Measurements from ENCODE around the gene TULP3.

The TULP3 gene

DNA sequence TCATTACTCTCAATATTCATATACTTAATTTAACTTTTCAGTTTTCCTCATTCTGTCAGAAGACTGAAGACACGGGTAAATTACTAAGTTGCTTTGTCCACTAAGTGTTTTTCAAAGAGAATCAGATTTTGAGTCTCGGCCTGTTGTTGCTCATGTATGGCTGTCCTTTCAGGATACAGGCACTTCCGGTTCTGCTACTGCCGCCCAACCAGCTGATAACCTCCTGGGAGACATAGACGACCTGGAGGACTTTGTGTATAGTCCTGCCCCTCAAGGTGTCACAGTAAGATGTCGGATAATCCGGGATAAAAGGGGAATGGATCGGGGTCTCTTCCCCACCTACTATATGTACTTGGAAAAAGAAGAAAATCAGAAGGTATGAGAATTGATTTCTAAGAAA is 40.2 kb downstream of the TULP3 start:
- no peak for DNase-seq (ENCODE audit: low spot score)

DNA sequence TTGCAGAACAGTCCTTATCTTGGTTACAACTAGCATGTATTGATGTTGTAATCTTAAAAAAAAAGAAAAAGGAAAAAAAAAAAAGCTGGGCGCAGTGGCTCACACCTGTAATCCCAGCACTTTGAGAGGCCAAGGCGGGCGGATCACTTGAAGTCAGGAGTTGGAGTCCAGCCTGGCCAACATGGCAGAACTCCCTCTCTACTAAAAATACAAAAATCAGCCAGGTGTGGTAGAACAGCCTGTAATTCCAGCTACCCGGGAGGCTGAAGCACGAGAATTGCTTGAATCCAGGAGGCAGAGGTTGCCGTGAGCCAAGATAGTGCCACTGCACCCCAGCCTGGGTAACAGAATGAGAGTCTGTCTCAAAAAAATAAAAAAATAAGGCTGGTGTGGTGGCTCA is 42.9 kb downstream of the TULP3 start:
- no peak for DNase-seq (ENCODE audit: low spot score)

- DNase-seq (ENCODE audit: low spot score) = no peak
These were observed 43.7 kb downstream of the TULP3 start for GRCh38 chr12:2934371-2934770.

DNA sequence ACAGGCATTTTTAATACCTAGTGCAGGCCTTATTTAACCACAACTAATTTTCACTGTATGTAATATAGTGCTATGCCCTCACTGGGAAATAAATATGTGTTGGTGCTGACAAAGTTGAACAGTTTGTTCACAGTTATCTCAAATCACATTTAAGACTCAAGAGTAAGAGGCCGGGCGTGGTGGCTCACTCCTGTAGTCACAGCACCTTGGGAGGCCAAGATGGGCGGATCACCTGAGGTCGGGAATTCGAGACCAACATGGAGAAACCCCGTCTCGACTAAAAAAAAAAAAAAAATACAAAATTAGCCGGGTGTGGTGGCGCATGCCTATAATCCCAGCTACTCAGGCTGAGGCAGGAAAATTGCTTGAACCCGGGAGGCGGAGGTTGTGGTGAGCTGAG is 45.6 kb downstream of the TULP3 start:
- DNase-seq (ENCODE audit: low spot score) = no peak

DNA sequence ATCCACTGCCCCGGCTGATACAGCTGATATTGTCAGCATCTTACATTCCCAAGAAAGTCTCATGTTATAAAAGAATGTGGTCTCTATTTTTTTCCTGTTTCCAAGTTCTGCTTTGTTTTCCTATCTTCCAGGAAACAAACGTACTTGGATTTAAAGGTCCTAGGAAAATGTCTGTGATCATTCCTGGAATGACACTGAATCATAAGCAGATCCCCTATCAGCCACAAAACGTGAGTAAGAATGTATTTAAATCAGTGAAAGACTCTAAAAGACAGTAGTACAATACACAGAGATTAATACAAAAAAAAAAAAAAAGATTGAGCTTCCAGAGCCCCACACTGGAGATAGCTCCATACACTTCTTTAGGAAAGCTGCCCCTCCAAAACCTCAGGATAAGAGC is 46.8 kb downstream of the TULP3 start:
- no peak for DNase-seq (ENCODE audit: low spot score)

DNA sequence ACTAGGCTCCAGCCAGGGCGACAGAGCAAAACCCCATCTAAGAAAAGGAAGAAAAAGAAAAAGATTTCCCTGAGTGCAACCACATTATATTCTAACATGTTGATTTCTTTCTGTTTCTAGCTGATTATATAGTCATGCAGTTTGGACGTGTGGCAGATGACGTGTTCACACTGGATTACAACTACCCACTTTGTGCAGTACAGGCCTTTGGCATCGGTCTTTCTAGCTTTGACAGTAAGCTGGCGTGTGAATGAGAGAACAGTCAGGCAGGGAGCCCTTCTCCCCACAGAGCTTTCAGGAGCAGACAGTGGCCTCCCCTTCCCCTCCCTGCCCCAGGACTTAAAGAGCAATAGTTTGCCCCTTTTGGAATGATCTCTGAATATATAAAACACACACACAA is 48.5 kb downstream of the TULP3 start:
- DNase-seq (ENCODE audit: low spot score) = no peak

- DNase-seq (ENCODE audit: low spot score) = no peak
These were observed 49.9 kb downstream of the TULP3 start for GRCh38 chr12:2940564-2940963.

GRCh38 chr12:2941524-2941923 is 50.8 kb downstream of the TULP3 start:
- DNase-seq (ENCODE audit: low spot score) = no peak

DNA sequence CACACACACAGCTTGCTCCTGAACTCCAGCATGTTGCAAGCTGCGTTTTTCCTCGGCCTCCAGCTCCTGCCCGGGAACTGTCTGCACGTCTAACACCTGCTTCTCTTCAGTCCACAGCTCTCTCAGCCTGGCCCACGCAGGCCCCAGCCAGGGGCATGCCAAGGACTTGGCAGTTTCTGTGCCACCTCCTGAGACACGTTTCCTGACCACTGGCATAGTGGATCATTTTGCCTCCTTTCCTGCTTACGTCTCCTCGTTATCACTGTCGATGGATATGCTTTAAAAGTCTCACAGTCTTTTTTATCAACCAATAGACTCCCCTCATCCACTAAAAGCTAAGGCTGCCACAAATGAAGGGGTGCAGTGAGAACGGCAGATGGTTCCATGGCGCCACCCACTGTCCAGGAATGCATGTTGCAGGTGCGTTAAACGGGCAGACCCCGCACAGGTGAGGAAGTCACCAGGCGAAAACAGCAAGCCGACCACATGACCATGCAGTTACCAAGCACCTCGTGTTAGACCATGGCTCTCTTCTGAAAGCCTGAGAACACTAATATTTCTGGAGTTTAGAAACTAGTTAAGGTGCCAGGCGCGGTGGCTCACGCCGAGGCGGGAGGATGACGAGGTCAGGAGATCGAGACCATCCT is 53.8 kb downstream of the TULP3 start:
- peak; percentile 81 for DNase-seq (ENCODE audit: low spot score)

DNA sequence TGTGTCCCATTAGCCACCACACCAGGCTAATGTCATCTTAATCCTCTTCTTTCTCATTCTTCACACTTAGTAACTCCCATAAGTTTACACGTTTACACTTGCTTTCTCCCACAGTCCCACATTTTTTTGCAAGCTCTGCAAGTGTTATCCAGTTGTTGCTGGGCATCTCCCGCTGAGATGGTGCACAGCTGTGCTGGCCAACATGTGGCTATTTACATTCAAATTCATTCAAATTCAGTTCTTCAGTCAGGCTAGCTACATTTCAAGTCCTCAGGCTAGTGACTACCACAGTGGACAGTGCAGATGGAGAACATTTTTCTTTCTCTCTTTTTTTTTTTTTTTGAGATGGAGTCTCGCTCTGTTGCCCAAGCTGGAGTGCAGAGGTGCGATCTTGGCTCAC is 58.7 kb downstream of the TULP3 start:
- DNase-seq (ENCODE audit: low spot score) = no peak

GRCh38 chr12:2955888-2956287 is 65.2 kb downstream of the TULP3 start:
- no peak for DNase-seq (ENCODE audit: low spot score)

GRCh38 chr12:2957816-2958431 is 67.2 kb downstream of the TULP3 start:
- no peak for DNase-seq (ENCODE audit: low spot score)

DNA sequence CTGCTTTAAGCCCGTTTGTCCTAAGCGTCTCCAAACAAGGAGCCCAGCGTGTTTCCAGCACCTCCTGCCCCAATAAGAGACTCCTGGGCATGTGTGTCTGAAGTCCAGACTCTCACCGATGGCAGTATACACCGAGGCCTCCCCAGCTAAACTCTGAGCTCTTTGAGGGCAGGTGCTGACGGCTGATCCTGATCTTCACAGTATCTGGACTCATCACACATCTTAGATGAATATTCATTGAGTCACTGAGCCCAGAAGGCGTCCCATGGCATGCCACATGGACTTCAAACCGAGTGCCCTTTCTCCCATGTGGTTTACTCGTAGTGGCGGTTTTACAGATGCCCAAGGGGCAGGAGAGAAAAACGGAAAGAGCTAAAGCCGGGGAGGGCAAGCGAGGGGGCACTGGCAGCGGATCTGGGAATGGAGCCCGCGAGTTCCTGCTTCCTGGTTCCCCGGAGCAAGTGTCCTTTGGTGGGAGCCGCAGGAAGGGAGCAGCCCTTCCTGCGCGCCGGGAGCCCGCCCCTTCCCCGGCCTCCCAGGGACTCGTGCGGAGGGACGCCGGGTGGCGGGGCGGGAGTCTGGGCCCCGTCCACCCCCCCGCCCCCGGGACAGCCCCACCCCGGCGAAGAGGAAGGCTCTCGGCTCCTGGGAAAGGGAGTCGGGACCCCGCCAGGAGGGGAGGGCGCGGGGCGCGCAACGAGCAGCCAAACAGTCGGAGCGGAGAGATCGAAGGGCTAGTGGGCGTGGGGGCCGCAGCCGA is 67.9 kb downstream of the TULP3 start:
- no peak for DNase-seq (ENCODE audit: low spot score)

- peak; percentile 96 for DNase-seq (ENCODE audit: low spot score)
These were observed 68.5 kb downstream of the TULP3 start, which contains the start of gene TEAD4 for GRCh38 chr12:2959192-2959504. Gene TEAD4 (plus strand): TSS chr12:2959397.

DNA sequence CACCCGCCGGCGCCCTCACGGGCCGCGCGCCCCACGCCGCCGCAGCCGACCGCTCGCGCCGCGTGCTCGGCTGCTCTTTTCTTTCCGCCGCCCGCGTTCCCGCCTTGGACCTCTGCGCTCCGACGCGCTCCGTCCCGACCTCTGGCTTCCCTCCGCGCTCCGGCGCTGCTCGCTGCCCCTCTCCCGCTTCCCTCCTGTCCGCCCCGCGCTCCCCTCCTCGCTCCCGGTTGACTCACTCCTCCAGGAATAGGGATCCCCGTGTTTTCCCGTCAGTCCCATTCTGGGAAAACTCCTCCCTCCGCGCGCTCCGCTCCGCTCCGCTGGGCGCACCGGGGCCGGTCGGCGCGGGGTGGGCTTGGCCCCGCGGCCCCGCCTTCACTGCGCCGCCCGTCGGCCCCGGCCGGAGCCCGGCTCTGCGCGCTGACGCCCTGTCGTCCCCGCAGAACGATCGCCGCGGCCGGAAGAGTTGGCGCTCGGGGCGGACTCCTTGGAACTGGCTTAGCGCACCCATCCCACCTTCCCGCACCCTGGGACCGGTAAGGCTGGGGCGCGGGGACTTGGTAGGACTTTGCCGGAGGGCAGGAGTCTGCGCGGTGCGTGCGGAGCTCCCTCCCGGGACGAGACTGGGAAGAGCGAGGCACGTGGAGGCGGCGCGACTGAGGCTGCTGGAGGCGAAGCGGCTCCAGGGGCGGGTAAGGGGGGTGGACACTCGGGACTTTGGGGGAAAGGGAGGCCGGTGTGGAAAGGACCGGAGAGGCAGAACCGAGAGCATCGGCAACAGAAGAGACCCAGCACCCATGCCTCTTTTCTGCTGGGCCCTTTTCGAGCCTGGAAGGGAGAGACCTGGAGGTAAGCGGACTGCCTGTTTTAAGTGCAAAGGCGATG is 69.1 kb downstream of the TULP3 start:
- peak; percentile 86 for DNase-seq (ENCODE audit: low spot score)

DNA sequence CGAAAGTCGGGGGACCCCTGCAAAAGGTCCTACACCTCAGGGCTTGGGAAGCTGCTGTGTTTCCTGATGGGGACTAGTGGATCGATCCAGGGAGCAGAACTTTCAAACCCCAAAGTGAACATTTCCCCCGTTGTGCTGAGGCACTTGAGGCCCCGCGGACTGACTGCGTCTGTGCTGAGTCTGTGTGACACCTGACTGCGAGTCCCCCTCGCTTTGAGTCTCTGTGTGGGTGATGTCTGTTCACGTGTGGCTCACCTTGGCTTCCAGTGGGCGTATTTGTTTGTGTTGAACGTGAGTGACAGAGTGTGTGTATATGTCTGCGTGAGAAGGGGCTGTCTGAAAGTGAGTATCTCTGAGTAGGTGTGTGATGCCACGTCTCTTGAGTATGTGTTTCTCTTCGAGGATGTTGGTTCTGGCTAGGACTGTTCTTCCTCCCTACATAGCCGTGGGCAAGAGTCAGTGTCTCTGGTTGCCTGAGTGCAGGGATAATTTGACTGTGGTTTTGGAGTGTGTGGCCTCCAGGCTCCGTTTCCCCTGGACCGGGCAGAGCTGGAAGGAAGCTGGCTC is 69.8 kb downstream of the TULP3 start:
- peak; percentile 67 for DNase-seq (ENCODE audit: low spot score)

DNA sequence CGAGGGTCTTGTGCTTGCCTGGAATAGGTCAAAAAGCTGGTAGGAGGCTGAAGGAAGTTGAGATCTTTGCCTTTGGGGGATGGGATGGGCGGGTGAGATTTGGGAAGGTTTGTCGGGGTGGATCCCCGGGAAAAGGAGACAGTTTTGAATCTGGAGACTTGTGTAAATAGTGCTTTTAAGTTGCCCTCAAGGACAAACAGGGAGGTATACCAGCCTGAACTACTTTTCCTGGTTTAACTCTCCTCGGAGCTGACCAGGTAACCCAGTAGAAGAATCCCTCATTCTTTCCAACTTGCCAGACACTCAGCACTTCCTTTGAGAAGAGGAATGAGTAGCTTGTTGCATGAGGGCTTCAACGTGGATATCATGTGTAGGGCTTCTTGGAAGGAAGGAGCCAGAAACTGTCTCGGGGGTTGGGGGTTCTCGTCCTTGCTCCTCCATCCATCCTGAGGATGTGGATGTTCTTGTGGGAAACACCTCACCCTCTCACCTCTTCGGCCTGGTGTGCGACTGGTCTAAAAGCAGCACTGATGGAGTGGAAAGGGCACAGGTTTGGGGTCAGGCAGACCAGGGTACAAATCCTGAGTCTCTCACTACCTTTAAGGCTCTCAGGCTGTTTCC is 70.4 kb downstream of the TULP3 start:
- DNase-seq (ENCODE audit: low spot score) = no peak

- DNase-seq (ENCODE audit: low spot score) = no peak
These were observed 71.0 kb downstream of the TULP3 start for GRCh38 chr12:2961705-2962104.

GRCh38 chr12:2963154-2963759 is 72.6 kb downstream of the TULP3 start:
- DNase-seq (ENCODE audit: low spot score) = peak; percentile 62

DNA sequence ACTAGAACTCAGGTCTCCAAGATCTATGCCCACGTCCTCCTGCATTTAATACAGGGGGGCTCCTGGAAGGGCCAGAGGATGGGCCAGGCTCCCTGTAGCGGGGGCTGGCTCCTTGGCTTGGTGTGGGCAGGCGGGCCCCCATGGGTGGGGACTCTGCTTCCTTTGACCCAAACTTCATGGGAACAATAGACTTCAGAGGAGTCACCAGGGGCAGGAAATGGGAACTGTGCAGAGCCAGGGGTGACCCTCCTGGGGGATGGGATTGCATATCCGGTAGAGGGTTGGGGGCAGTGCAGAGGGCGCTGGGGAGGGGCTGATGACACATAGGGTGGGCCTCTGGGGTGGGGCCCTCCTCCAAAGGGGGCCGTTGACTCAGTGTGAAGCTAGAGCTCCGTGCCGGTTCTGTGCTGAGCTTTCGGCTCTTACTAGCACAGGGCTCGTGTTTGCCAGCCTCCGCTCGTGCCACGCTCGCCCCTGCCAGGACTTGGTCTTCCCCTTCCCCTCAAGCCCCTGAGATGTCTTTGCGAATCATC is 73.1 kb downstream of the TULP3 start:
- no peak for DNase-seq (ENCODE audit: low spot score)

GRCh38 chr12:2967651-2968050 is 77.0 kb downstream of the TULP3 start:
- DNase-seq (ENCODE audit: low spot score) = no peak
